ENCODE measurements around the gene ARHGEF2. TPM values are rescaled to one million over a fixed set of nuclear protein-coding genes. Genes with fewer than 3 reads are reported as not detected.

ARHGEF2 gene
- total RNA-seq, 4 donors from 2014 or later: 47.4 to 80.1 (median 66.6) TPM

DNA sequence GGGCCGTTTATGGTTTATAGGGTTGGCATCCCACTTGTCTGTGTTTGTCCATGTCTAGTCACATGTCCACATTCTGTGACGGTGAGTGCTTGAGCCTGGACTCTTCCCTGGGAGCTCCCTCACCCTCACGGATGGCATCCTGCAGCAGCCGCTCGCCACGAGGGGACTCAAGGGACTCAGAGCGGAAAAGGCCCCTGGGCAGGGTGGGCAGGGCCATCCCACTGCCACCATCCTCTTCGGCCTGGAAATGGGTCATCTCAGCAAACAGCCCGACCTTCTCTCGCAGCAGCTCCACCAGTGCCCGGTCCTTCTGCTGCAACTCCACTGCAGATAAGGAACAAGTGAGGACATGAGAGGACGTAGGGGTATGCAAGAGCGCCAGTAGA is 25.8 kb downstream of the ARHGEF2 start:
- TF ChIP-seq POLR2A (IDR thresholded peaks at IDR 0.05): no peak
- no peak for TF ChIP-seq CTCF (IDR thresholded peaks at IDR 0.05)
- Histone ChIP-seq H3K27ac (no peak overlapping the region), H3K36me3 (peaks cover 93 to 94% of the 10 kb centered on the region in 2 donors), H3K27me3 (no peaks in the 10 kb centered on the region), H3K4me1 (no peaks in the 10 kb centered on the region), H3K4me3 (replicated peaks in 1 of 3) (no peak overlapping the region), H3K9me3 (no peaks in the 10 kb centered on the region)
- WGBS, 2 donors: 91 to 94% methylated on average over 9 to 10 of the region's 13 CpGs
- intact Hi-C loops (cut with DNase I): no loop called here
- DNase-seq: no peak

DNA sequence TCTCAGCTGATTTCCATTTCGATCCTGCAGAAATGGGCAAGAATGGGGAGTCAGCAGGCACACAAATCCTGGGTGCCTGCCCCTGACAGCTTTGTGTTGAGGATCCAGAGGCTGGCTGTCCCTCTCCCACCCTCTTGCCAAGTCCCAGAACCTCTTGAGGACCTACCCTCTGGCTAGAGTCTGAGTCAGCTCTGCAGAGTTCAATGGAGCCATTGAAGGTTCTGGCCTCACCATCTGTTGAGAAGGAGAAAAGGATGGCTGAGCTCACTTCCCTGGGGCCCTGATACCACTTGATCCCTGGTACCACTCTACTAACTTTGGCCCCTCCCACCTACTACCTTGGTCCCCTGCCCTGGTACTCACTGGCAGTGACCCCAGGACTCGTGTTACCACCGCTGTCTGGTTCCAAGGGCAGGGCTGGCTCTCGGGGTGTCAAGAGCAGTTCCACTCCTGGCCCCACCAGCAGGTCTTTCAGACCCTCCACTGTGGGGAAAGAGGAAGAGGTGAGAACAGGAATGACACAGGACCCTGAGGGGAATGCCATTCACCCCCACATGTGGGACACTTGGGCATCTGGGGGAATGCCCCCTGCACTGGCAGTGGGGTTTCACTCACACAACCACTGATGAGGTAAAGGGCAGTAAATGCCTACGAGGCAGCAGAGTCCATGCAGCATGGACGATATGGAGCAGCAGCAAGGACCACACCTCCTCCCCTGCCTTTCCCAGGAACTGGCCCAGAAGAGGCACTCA is 26.4 kb downstream of the ARHGEF2 start:
- TF ChIP-seq CTCF (IDR thresholded peaks at IDR 0.05) (no peak), POLR2A (IDR thresholded peaks at IDR 0.05) (no peak)
- Histone ChIP-seq H3K27ac (no peak overlapping the region), H3K9me3 (no peaks in the 10 kb centered on the region), H3K4me1 (no peaks in the 10 kb centered on the region), H3K36me3 (peaks cover 93% of the 10 kb centered on the region in 2 donors), H3K4me3 (replicated peaks in 1 of 3) (no peak overlapping the region), H3K27me3 (no peaks in the 10 kb centered on the region)
- no peak for DNase-seq
- intact Hi-C loops (cut with DNase I): no loop called here
- 85 to 86% methylated on average over 5 to 6 of the region's 6 CpGs for WGBS, 2 donors

GRCh38 chr1:155950829-155951228 is 27.5 kb downstream of the ARHGEF2 start:
- TF ChIP-seq CTCF (IDR thresholded peaks at IDR 0.05) (no peak), POLR2A (IDR thresholded peaks at IDR 0.05) (no peak)
- Histone ChIP-seq H3K9me3 (no peaks in the 10 kb centered on the region), H3K4me3 (replicated peaks in 1 of 3) (no peak overlapping the region), H3K27me3 (no peaks in the 10 kb centered on the region), H3K36me3 (peaks cover 83 to 88% of the 10 kb centered on the region in 2 donors), H3K27ac (no peak overlapping the region), H3K4me1 (peaks cover 6 to 7% of the 10 kb centered on the region in 2 donors)
- DNase-seq: no peak
- intact Hi-C loops (cut with DNase I): no loop called here
- 97 to 99% methylated on average over 7 to 13 of the region's 27 CpGs for WGBS, 2 donors

- Histone ChIP-seq H3K4me3 (replicated peaks in 1 of 3) (no peak overlapping the region), H3K9me3 (no peaks in the 10 kb centered on the region), H3K4me1 (peaks cover 18 to 21% of the 10 kb centered on the region in 2 donors), H3K36me3 (peaks cover 57 to 62% of the 10 kb centered on the region in 2 donors), H3K27ac (no peak overlapping the region), H3K27me3 (no peaks in the 10 kb centered on the region)
- TF ChIP-seq POLR2A (IDR thresholded peaks at IDR 0.05): no peak
- TF ChIP-seq CTCF (IDR thresholded peaks at IDR 0.05): no peak
- no peak for DNase-seq
- 91 to 94% methylated on average over 8 of the region's 8 CpGs for WGBS, 2 donors
- intact Hi-C loops (cut with DNase I): no loop called here
These were observed 30.6 kb downstream of the ARHGEF2 start for GRCh38 chr1:155947741-155948140.

- H3K27ac ChIP-seq: no peak overlapping the region
- DNase-seq: no peak
- peaks cover 52 to 57% of the 10 kb centered on the region in 2 donors for H3K36me3 ChIP-seq
These were observed 31.1 kb downstream of the ARHGEF2 start for GRCh38 chr1:155947292-155947691.

More at GRCh38 chr1:155947292-155947691, 31.1 kb downstream of the ARHGEF2 start:
- Histone ChIP-seq H3K27me3 (no peaks in the 10 kb centered on the region), H3K4me1 (peaks cover 18 to 25% of the 10 kb centered on the region in 2 donors), H3K9me3 (no peaks in the 10 kb centered on the region), H3K4me3 (replicated peaks in 1 of 3) (no peak overlapping the region)
- WGBS, 2 donors: 75 to 93% methylated on average over 4 of the region's 4 CpGs
- intact Hi-C loops (cut with DNase I): no loop called here
- TF ChIP-seq CTCF (IDR thresholded peaks at IDR 0.05) (no peak), POLR2A (IDR thresholded peaks at IDR 0.05) (no peak)

Data from thyroid gland (tissue), 4 donors.